IPS-18a (cell line): ENCODE results near the gene TRMT1.

Source experiments
- H3K27ac ChIP-seq: one replicate; pipeline ENCODE4 v1.5.1; 2013; ENCODE audit warnings: low read length
- H3K27me3 ChIP-seq: one replicate; pipeline ENCODE4 v1.6.1; 2013; ENCODE audit warnings: mild to moderate bottlenecking, low read length; ENCODE audit not compliant: control insufficient read depth, insufficient read depth
- H3K36me3 ChIP-seq: one replicate; pipeline ENCODE4 v1.6.1; 2013; ENCODE audit warnings: low read depth, low read length; ENCODE audit not compliant: control insufficient read depth
- H3K4me1 ChIP-seq: one replicate; pipeline ENCODE4 v1.6.1; 2013; ENCODE audit warnings: low read depth, low read length; ENCODE audit not compliant: control insufficient read depth
- H3K4me3 ChIP-seq: one replicate; pipeline ENCODE4 v1.5.1; 2013; ENCODE audit warnings: low read length
- H3K9ac ChIP-seq: one replicate; pipeline ENCODE4 v1.6.1; 2013; ENCODE audit warnings: mild to moderate bottlenecking, low read length, moderate library complexity
- H3K9me3 ChIP-seq: one replicate; pipeline ENCODE4 v1.6.1; 2013; ENCODE audit warnings: low read depth, low read length; ENCODE audit not compliant: control insufficient read depth

Gene TRMT1

DNA sequence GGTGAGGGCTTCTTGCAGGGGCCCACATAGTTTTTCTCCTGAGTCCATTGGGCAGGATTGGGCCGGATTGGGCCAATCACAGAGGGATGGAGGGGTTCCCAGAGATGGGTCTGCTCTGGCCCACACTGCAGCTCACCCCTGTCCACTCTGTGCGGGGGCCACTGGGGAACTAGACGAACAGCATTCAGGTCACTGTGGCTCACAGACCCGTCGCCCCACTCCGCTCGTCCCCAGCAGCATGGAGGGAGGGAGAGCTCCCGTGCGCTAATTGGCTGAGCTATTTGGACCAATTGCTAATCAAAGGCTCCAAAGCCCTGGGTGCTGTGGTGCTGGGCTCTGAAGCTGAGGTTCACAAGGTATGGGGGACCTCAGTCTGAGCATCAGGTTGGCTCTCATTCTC lies 12.8 kb upstream of the TRMT1 start:
- Histone ChIP-seq H3K36me3 (peaks cover 10% of the 10 kb centered on the region), H3K27ac (no peak overlapping the region), H3K27me3 (no peaks in the 10 kb centered on the region), H3K9me3 (no peaks in the 10 kb centered on the region), H3K9ac (no peak overlapping the region), H3K4me3 (no peak overlapping the region), H3K4me1 (no peaks in the 10 kb centered on the region)

DNA sequence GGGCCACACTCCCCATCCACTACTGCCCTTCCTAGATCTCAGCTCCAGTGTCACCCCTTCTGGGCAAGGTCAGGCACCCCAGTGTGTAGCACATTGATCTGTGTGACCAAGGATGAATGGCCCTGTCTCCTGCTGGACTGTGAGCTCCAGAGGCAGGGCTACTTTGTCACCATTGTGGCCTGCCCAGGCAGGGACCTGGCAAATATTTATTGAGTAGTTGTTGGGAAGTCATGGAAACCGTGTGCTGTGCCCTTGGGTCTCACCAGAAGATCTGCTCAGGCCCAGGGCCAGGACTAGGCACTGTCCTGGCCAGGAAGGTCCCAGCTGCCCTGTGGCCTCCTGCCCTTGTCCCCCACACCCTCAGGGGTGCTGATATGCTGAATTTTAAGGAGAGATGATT lies 12.0 kb upstream of the TRMT1 start:
- Histone ChIP-seq H3K27ac (no peak overlapping the region), H3K36me3 (peaks cover 10% of the 10 kb centered on the region), H3K4me1 (no peaks in the 10 kb centered on the region), H3K27me3 (no peaks in the 10 kb centered on the region), H3K9ac (no peak overlapping the region), H3K4me3 (no peak overlapping the region), H3K9me3 (no peaks in the 10 kb centered on the region)

DNA sequence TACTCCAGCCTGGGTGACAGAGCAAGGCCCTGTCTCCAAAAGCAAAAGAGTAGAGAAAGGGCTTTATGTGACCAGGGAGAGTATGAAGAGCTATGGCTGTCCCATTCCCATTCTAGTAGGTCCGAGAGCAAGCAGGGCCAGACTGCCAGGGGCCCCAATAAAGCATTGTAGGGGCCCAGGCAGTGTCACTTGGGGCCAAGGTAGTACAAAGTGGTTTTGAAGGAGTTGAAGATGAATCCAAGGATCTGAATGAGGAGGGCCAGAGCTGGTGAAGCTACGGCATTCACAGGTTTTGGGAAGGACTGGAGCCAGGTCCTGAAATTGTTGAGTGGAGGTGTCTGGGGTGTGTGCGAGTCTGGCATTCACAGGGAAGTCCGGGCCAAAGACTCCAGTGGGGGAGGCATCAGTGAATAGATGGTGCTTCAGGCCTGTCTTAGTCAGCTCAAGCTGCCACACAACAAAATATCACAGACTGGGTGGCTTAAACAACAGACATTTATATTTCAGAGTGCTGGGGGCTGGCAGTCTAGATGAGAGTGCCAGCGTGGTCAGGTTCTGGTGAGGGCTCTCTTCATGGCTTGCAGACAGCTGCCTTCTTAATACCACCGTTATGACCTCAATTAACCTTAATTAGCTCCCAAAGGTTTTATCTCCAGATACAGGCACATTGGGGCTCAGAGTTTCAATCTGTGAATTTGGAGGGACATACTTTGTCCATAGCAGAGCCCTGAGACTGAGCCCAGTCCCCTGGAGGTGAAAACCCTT lies 11.5 kb upstream of the TRMT1 start:
- H3K9me3 ChIP-seq: no peaks in the 10 kb centered on the region
- no peaks in the 10 kb centered on the region for H3K4me1 ChIP-seq
- no peak overlapping the region for H3K9ac ChIP-seq
- no peak overlapping the region for H3K4me3 ChIP-seq
- peaks cover 10% of the 10 kb centered on the region for H3K36me3 ChIP-seq
- no peak overlapping the region for H3K27ac ChIP-seq
- H3K27me3 ChIP-seq: no peaks in the 10 kb centered on the region

DNA sequence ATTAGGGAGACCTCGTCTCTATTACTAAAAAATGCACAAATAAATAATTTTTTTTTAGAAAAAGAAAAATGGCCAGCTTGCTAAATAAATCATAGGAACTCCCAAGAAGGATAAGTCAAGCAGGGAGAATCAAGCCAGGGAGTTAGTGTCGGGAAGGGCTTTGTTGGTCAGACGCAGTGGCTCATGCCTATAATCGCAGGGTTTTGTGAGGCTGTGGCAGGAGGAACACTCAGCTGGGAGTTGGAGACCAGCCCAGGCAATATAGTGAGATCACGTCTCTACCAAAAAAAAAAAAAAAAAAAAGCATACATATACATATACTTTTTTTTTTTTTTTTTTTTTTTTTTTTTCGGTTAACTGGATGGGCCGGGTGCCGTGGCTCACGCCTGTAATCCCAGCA lies 10.5 kb upstream of the TRMT1 start:
- H3K4me3 ChIP-seq: no peak overlapping the region
- no peak overlapping the region for H3K9ac ChIP-seq
- H3K4me1 ChIP-seq: no peaks in the 10 kb centered on the region
- peaks cover 10% of the 10 kb centered on the region for H3K36me3 ChIP-seq
- H3K27me3 ChIP-seq: no peaks in the 10 kb centered on the region
- H3K27ac ChIP-seq: no peak overlapping the region
- H3K9me3 ChIP-seq: no peaks in the 10 kb centered on the region

DNA sequence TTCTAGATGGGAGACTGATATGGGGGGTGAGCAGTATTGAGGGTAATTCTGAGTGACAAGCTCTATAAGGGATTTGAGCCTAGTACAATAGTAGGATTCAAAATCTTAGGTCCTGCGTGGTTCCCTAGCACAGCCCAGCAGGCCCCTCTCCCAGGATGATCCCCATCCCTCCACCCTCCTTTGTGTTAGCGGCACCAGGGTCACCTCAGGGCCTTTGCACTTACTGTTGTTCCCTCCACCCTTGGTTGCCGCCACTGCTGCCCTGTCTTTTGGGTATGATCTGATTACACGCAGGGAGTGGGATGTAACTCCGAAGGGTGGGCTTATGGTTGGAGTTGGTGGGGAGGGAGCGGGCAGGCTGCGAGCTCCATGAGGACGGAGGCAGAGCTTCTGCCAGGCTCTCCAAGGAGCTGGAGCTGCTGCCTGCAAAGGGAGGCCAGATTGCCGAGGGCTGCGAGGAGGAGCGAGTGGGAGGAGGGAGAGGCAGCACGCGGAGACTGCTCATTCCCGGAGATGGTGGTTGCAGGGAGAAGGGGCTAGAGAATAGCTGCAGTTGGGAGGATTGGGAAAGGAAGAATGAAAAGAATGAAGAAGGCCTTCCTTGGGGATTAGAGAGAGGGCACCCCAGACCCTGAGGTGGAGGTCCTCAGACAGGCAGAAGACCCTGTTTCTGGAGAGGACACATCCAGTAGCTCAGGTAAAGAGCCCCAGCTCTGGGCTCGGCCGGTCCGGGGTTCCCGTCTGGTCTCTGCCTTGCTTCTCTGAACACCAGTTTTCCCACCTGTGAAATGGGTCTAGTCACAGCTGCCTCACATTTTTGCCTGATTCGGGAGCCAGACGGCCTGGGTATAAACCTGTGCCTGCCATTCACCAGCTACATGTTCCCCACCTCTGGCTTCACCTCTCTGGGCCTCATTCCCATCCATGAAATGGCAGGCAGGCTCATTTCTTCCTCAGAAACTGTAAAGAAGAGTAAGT lies 6.7 kb upstream of the TRMT1 start:
- Histone ChIP-seq H3K4me1 (peaks cover 20% of the 10 kb centered on the region), H3K27me3 (no peaks in the 10 kb centered on the region), H3K9ac (no peak overlapping the region), H3K9me3 (no peaks in the 10 kb centered on the region), H3K27ac (no peak overlapping the region), H3K4me3 (no peak overlapping the region), H3K36me3 (peaks cover 10% of the 10 kb centered on the region)

DNA sequence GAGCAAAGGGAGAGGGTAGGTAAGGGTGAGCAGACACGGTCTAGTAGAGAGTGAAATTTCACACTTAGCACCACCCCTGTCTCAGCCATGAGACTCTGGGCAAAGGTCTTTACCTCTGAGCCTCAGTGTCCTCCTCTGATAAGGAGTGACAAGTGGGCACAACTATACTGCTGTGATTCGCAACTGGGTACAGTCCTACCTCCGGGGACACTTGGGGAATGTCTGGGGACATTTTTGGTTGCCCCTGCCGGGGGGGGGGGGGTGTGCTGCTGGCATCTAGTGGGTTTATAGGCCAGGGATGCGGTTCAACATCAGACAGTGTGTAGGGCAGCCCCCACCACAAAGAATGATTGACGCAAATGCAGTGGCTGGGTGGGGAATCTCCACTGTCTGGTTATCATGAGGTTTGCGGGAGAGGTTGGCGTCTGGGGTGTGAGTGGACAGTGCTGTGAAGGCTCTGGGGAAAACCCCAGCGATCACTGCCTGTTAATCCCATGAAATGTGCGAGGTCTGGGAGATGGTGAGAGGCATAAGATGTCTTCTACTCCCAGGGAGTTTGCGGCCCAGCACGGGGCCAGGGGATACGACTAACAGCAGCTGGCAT lies 5.8 kb upstream of the TRMT1 start:
- no peak overlapping the region for H3K9ac ChIP-seq
- no peak overlapping the region for H3K27ac ChIP-seq

DNA sequence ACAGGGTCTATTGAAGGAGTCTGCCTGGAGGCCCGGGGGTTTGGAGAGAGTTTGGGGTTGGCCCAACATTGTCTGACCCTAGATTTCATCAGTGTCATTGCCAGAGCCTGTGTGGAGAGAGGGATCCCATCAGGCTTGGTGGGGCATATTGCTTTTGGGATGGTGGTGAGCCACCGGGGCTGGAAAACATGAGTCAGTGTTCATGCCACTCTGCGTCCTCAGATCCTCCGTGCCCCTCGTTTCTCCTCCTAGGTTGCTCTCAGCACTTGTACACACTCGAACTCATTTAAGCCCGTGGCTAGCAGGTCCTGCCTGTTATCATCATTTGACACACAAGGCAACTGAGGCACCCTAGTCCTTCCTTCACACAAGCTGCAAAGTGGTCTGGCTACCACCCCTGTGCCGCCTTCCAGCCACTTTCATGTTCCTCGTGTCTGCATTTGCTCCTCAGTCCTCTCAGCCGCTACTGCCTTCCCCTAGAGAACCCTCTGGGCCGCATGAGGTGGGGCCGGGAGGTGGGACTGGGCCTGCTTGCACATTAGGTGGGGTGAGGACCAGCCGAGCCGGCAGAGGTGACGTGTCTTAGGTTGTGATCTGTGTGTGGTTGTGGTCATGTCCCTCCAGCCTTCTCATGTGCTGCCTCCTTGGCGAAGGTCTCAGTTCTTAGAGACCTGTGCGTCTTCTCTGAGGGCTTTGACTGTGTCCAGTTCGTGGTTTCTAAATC lies 5.2 kb upstream of the TRMT1 start:
- Histone ChIP-seq H3K27ac (no peak overlapping the region), H3K9ac (no peak overlapping the region), H3K4me1 (peaks cover 24% of the 10 kb centered on the region), H3K36me3 (peaks cover 10% of the 10 kb centered on the region), H3K9me3 (no peaks in the 10 kb centered on the region), H3K4me3 (no peak overlapping the region), H3K27me3 (no peaks in the 10 kb centered on the region)

More for the DNA sequence above, 5.8 kb upstream of the TRMT1 start:
- no peaks in the 10 kb centered on the region for H3K27me3 ChIP-seq
- H3K9me3 ChIP-seq: no peaks in the 10 kb centered on the region
- H3K4me1 ChIP-seq: peaks cover 20% of the 10 kb centered on the region
- H3K36me3 ChIP-seq: peaks cover 10% of the 10 kb centered on the region
- H3K4me3 ChIP-seq: no peak overlapping the region

DNA sequence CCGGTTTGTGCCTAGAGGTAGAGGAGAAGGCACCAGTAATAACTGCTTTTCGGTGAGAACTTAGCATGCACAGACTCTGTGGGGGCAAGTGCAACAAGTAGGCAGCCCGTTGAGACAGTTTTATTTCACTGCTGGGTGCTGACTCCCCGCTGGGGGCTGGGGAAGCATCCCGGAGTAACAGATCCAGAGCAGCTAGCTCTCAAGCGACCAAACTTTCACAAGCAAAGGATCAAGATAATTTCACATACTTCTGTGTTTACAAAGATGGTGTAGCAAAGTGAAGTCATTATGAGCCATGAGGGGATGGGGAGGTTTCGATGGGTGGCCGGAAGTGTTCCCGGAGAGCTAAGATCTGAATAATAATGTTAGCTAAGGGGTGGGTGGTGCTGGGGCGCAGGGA lies 4.3 kb upstream of the TRMT1 start:
- Histone ChIP-seq H3K27ac (no peak overlapping the region), H3K9me3 (no peaks in the 10 kb centered on the region)

DNA sequence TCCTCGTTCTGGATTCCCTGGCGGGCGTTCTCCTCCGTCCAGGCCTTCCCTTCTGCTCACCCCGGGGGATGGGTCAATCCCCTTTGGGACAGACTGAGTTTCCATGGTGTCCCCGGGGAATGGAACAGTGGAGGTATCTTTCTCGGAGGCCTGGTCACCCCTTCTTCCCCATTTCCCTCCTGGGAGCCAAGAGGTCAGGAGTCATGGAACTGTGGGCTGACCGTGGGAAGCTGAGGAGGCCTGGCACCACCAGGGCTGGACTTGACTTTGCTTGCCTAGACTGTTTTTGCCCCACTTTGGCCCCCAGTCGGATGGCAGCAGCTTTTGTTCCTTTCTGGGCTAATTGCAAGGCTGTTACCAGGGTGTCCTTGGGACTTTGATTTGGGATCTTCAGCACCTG lies 3.5 kb upstream of the TRMT1 start:
- Histone ChIP-seq H3K4me3 (peak overlapping the region; percentile 74), H3K36me3 (peaks cover 3% of the 10 kb centered on the region), H3K9ac (no peak overlapping the region), H3K27ac (no peak overlapping the region), H3K4me1 (peaks cover 27% of the 10 kb centered on the region), H3K9me3 (no peaks in the 10 kb centered on the region), H3K27me3 (no peaks in the 10 kb centered on the region)

More for the DNA sequence above, 4.3 kb upstream of the TRMT1 start:
- peaks cover 3% of the 10 kb centered on the region for H3K36me3 ChIP-seq
- no peaks in the 10 kb centered on the region for H3K27me3 ChIP-seq
- peaks cover 24% of the 10 kb centered on the region for H3K4me1 ChIP-seq
- peak overlapping the region; percentile 42 for H3K4me3 ChIP-seq
- no peak overlapping the region for H3K9ac ChIP-seq

DNA sequence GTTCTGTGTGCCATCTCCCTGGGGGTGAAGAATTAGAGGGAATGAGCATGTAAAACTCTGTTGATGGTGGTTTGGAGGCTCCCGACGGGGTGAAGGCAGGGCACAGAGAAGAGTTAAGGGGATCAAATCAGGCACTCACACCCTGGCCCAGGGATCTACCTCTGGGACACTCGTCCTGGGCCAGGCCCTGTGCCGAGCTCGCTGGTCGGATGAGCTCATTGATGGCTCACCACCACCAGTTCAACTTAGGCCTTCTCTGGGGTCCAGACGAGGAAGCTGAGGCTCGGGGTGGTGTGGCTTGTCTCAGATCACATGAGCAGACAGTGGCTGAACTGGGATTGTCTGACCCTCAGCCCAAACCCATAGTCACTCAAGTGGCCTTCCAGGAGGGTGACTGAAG lies 3.1 kb upstream of the TRMT1 start:
- H3K4me1 ChIP-seq: peaks cover 27% of the 10 kb centered on the region
- H3K4me3 ChIP-seq: peak overlapping the region; percentile 74
- H3K27ac ChIP-seq: no peak overlapping the region
- H3K9me3 ChIP-seq: no peaks in the 10 kb centered on the region
- peaks cover 5% of the 10 kb centered on the region for H3K36me3 ChIP-seq
- no peak overlapping the region for H3K9ac ChIP-seq
- no peaks in the 10 kb centered on the region for H3K27me3 ChIP-seq
